ENCODE data around the gene ELL. TPM values are rescaled to one million over a fixed set of nuclear protein-coding genes. Genes with fewer than 3 reads are reported as not detected.

The ELL gene
- total RNA-seq, 4 donors from 2014 or later, result 9.1 to 35.1 (median 20.1) TPM

GRCh38 chr19:18478545-18479311, 43.1 kb downstream of the ELL start:
- H3K4me3 ChIP-seq, result no peak overlapping the region
- H3K9me3 ChIP-seq, result no peaks in the 10 kb centered on the region
- TF ChIP-seq POLR2A (IDR thresholded peaks at IDR 0.05; ENCODE audit: low read depth), result no peak
- TF ChIP-seq POLR2AphosphoS5 (IDR thresholded peaks at IDR 0.05), result peak; percentile 82 to 84
- no peak for TF ChIP-seq CTCF (IDR thresholded peaks at IDR 0.05)
- TF ChIP-seq EP300 (IDR thresholded peaks at IDR 0.05), result peak; percentile 83
- peaks cover 60 to 97% (median 95%) of the 10 kb centered on the region in 4 donors for H3K4me1 ChIP-seq
- H3K27me3 ChIP-seq, result no peaks in the 10 kb centered on the region
- no peaks in the 10 kb centered on the region for H3K36me3 ChIP-seq
- intact Hi-C loops (cut with DNase I), result loop anchor here (5.0 kb wide), 1 partner anchor 44 kb away; the partner anchor contains the start of gene ELL
- DNase-seq (ENCODE audit: extremely low spot score), result peak; percentile 96
- peak overlapping the region; percentile 81 to 88 (median 86) for H3K27ac ChIP-seq (replicated peaks in 1 of 4)
- WGBS, result 43% methylated on average over 9 of the region's 17 CpGs

GRCh38 chr19:18477974-18478373, 43.9 kb downstream of the ELL start:
- 85% methylated on average over 6 of the region's 8 CpGs for WGBS
- intact Hi-C loops (cut with DNase I), result loop anchor here (5.0 kb wide), 1 partner anchor 44 kb away; the partner anchor contains the start of gene ELL
- Histone ChIP-seq H3K9me3 (no peaks in the 10 kb centered on the region), H3K36me3 (no peaks in the 10 kb centered on the region), H3K4me3 (no peak overlapping the region), H3K4me1 (peaks cover 60 to 97% (median 95%) of the 10 kb centered on the region in 4 donors), H3K27me3 (no peaks in the 10 kb centered on the region), H3K27ac (replicated peaks in 1 of 4) (peak overlapping the region; percentile 81 to 88 (median 86))
- TF ChIP-seq EP300 (IDR thresholded peaks at IDR 0.05) (no peak), POLR2A (IDR thresholded peaks at IDR 0.05; ENCODE audit: low read depth) (no peak), CTCF (IDR thresholded peaks at IDR 0.05) (no peak), POLR2AphosphoS5 (IDR thresholded peaks at IDR 0.05) (no peak)
- DNase-seq (ENCODE audit: extremely low spot score), result no peak

DNA sequence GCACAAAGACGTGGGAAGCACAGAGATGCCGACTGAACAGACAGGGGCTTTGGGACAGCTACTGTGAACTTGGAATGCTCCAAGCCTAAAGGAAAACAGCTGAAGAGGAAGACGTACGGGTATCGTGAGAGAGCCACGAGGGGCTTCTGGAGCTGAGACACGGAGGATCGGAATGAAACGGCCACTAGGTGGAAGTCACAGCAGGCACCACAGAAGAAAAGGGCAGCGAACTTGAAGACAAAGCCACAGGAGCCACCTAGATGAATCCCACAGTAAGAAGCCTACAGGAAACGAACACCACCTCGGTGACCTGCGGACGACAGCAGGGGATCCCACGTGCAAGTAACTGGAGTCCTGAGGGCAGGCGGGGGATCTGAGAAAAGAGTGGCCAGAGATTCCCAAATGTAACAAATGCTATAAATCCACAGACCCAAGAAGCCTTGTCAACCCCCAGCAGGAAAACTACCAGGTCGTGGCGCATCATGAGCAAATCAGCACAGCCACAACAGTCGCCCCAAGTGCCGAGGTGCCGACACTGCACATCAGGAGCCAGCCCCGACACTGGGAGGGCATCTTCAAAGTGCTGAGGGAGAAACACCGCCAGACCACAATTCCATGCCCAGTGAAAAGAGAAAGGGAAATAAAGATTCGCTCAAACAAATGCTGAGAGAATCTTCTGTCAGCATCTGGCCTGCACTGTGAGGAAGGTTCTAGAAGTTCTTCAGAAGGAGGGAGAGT, 44.7 kb downstream of the ELL start:
- Histone ChIP-seq H3K27me3 (no peaks in the 10 kb centered on the region), H3K9me3 (no peaks in the 10 kb centered on the region), H3K4me3 (no peak overlapping the region), H3K36me3 (peaks cover 0 to 5% (median 4%) of the 10 kb centered on the region in 4 donors), H3K27ac (replicated peaks in 1 of 4) (peak overlapping the region; percentile 0 to 88 (median 86)), H3K4me1 (peaks cover 58 to 98% (median 95%) of the 10 kb centered on the region in 4 donors)
- intact Hi-C loops (cut with DNase I), result loop anchor here (5.0 kb wide), 1 partner anchor 45 kb away; the partner anchor contains the start of gene ELL
- no peak for TF ChIP-seq EP300 (IDR thresholded peaks at IDR 0.05)
- TF ChIP-seq CTCF (IDR thresholded peaks at IDR 0.05), result peak in 1 of 3 experiments; percentile 3
- WGBS, result 73% methylated on average over 24 of the region's 24 CpGs
- no peak for DNase-seq (ENCODE audit: extremely low spot score)

DNA sequence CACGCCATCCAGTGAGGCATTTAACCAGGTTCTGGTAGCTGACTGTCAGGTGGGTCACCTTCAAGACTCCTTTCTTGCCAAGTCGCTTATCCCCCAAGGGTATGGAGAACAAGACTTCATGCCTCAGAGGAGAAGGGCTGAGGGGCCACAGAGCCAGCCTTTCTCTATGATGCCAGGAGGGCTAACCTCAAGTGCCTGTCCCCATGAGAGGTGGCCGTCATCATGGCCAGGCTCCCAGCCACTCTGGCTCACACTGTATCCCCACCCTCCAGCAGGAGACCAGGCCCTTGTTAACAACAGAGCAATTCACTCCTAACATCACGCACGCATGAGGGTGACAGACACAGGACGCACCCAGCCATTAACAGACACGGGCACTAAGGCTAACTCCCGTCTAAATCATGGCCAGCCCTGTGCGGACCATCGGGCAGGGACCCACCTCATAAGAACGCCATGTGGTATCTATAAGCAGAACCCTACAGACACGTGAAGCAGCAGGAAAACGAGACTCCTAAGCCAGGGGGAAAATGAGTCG, 45.3 kb downstream of the ELL start:
- H3K27ac ChIP-seq (replicated peaks in 1 of 4), result peak overlapping the region in 2 of 4 donors; percentile 87 to 88
- H3K36me3 ChIP-seq, result peaks cover 0 to 11% (median 10%) of the 10 kb centered on the region in 4 donors
- TF ChIP-seq POLR2A (IDR thresholded peaks at IDR 0.05; ENCODE audit: low read depth) (no peak), EP300 (IDR thresholded peaks at IDR 0.05) (no peak), CTCF (IDR thresholded peaks at IDR 0.05) (no peak), POLR2AphosphoS5 (IDR thresholded peaks at IDR 0.05) (no peak)
- no peaks in the 10 kb centered on the region for H3K27me3 ChIP-seq
- H3K4me3 ChIP-seq, result no peak overlapping the region
- H3K9me3 ChIP-seq, result no peaks in the 10 kb centered on the region
- peaks cover 58 to 98% (median 91%) of the 10 kb centered on the region in 4 donors for H3K4me1 ChIP-seq
- DNase-seq (ENCODE audit: extremely low spot score), result no peak
- WGBS, result 71% methylated on average over 13 of the region's 14 CpGs
- intact Hi-C loops (cut with DNase I), result loop anchor here (5.0 kb wide), 1 partner anchor 46 kb away; the partner anchor contains the start of gene ELL
